Keratinocyte (primary cell): Measurements from ENCODE around the gene ASB15. TPM values are rescaled to one million over a fixed set of nuclear protein-coding genes. Genes with fewer than 3 reads are reported as not detected.

Source experiments
- DNase-seq: peaks from one replicate; pipeline ENCODE4 v3.0.0-alpha.2; 2011; ENCODE audit warnings: low read depth, missing footprints, low spot score
- FAIRE-seq: peaks from 2 replicates; lab custom pipeline; 2011; peaks lifted over from hg19 to GRCh38; lab: Jason Lieb, UNC
- H2AFZ ChIP-seq: 2 replicates; pipeline ENCODE4 v1.6.0; 2012; ENCODE audit warnings: low read length, control low read depth, inconsistent platforms; ENCODE audit not compliant: control insufficient read depth
- H3K27ac ChIP-seq: 2 replicates; pipeline ENCODE4 v1.5.1; 2011; ENCODE audit warnings: low read length; ENCODE audit not compliant: control insufficient read depth, insufficient read depth
- H3K27me3 ChIP-seq: 3 replicates; pipeline ENCODE4 v1.6.0; 2011; ENCODE audit warnings: low read length; ENCODE audit not compliant: control insufficient read depth, insufficient read depth; ENCODE audit errors: extremely low read depth
- H3K36me3 ChIP-seq, 2 experiments: 2 replicates in 1 of 2; 3 replicates in 1 of 2; pipeline ENCODE4 v1.5.1; 2011; ENCODE audit warnings: low read length in 2 of 2, mild to moderate bottlenecking in 1 of 2; ENCODE audit not compliant: control insufficient read depth in 2 of 2, insufficient read depth in 2 of 2; ENCODE audit errors: extremely low read depth in 1 of 2
- H3K4me1 ChIP-seq: 3 replicates; pipeline ENCODE4 v1.5.1; 2011; ENCODE audit warnings: low read length; ENCODE audit not compliant: control insufficient read depth, insufficient read depth; ENCODE audit errors: extremely low read depth
- H3K4me2 ChIP-seq: 3 replicates; pipeline ENCODE4 v1.6.0; 2011; ENCODE audit warnings: low read depth, low read length; ENCODE audit not compliant: control insufficient read depth, insufficient read depth; ENCODE audit errors: extremely low read depth
- H3K4me3 ChIP-seq, 3 experiments: fragments of 200-600 bp in 1 of 3; sonication (generic) in 1 of 3; 2 replicates in 2 of 3; 3 replicates in 1 of 3; pipeline ENCODE4 v1.5.1; 2011 to 2016; ENCODE audit warnings: low read length in 3 of 3, mild to moderate bottlenecking in 3 of 3, control low read depth in 2 of 3, inconsistent platforms in 1 of 3, low read depth in 1 of 3, mixed read lengths in 1 of 3, mixed run types in 1 of 3, moderate library complexity in 1 of 3; ENCODE audit not compliant: control insufficient read depth in 2 of 3, insufficient read depth in 2 of 3; ENCODE audit errors: extremely low read depth in 1 of 3
- H3K79me2 ChIP-seq: 2 replicates; pipeline ENCODE4 v1.6.0; 2012; ENCODE audit warnings: low read length; ENCODE audit not compliant: control insufficient read depth, insufficient read depth
- H3K9ac ChIP-seq: 3 replicates; pipeline ENCODE4 v1.6.0; 2011; ENCODE audit warnings: low read length; ENCODE audit not compliant: control insufficient read depth, insufficient read depth; ENCODE audit errors: extremely low read depth
- H3K9me1 ChIP-seq: 3 replicates; pipeline ENCODE4 v1.6.0; 2011; ENCODE audit warnings: low read length; ENCODE audit not compliant: control insufficient read depth, insufficient read depth; ENCODE audit errors: extremely low read depth
- H3K9me3 ChIP-seq: 2 replicates; pipeline ENCODE4 v1.5.1; 2012; ENCODE audit warnings: low read depth, low read length; ENCODE audit not compliant: control insufficient read depth
- H4K20me1 ChIP-seq: 3 replicates; pipeline ENCODE4 v1.6.0; 2011; ENCODE audit warnings: low read length; ENCODE audit not compliant: control insufficient read depth, insufficient read depth; ENCODE audit errors: extremely low read depth
- EZH2 ChIP-seq: IDR thresholded peaks from one replicate; pipeline ENCODE4 v1.6.1; 2012; ENCODE audit warnings: inconsistent platforms, mild to moderate bottlenecking, low read length, moderate library complexity
- dilution Hi-C: fragments of 300-500 bp; cut with MboI; formaldehyde crosslinking; loops from one replicate; pipeline ENCODE4 v1.7.0; 2020; ENCODE audit warnings: low sequenced_read_pairs; ENCODE audit not compliant: extremely low pct_ligation_motif_present
- polyA plus RNA-seq, 5 experiments: library from polyadenylated mRNA; depleted of rRNA in 3 of 5; stranded (reverse) in 3 of 5; stranded (forward) in 1 of 5; unstranded in 1 of 5; fragments of >200 nt; gene quantifications; 1 replicate in 1 of 5; 2 replicates in 3 of 5; 3 replicates in 1 of 5; pipeline versions ENCODE4 v1.2.1 to v1.2.3, GENCODE V29; 2011 to 2012; ENCODE audit warnings: missing spikeins in 2 of 5, low read depth in 1 of 5, low replicate concordance in 1 of 5
- TF ChIP-seq, protein P1 (sequence below), 3 experiments: IDR thresholded peaks in 1 of 3; conservative IDR thresholded peaks in 1 of 3; optimal IDR thresholded peaks in 1 of 3; 2 replicates in 2 of 3; 3 replicates in 1 of 3; pipeline versions ENCODE3 to v1.5.1; 2011; ENCODE audit warnings: low read length in 3 of 3, mild to moderate bottlenecking in 3 of 3, moderate library complexity in 2 of 3, control low read depth in 1 of 3, inconsistent platforms in 1 of 3; ENCODE audit not compliant: insufficient read depth in 2 of 3; ENCODE audit errors: extremely low read depth in 1 of 3

ASB15 gene
- polyA plus RNA-seq, 1 donor (not counting 4 experiments of a cell fraction or from before 2014, with no cell fraction given): not detected

DNA sequence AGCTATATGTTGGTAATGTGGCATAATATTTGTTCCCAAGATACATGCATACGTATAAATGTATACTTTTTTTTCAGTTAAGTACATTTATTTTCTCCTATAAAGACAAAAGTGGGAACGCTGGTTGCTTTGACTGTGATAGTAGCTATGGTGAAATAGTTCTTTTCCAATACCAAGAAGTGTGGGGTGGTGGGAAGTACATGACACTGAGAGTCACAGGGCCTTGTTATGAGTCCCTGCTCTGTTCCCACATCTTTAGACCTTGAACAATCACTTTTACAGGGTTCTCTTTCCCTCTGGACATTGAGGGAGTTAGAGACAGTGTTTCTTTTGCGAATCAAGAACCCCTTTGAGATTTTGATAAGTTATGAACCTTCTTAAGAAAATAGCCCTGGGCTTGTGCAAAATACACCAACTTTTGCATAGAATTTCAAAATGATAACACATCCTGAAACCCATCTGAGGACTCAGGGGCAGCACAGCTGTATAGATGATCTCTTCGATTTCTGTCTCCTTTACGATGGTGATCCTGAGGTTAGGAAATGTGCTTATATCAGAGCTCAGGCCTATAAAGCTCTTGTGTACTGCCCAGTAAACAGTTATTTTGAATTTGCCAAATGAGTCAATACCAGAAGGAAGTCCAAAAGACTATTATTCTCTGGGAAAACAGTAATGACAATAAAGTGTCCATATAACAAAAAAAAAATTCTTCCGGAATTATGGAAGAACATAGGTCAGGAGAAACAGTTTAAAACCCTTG is 55.1 kb downstream of the ASB15 start:
- Histone ChIP-seq H3K4me3 (no peak overlapping the region), H3K4me2 (no peak overlapping the region), H3K9ac (no peak overlapping the region), H3K27ac (no peak overlapping the region), H3K4me1 (no peaks in the 10 kb centered on the region), H4K20me1 (no peaks in the 10 kb centered on the region), H3K9me3 (no peaks in the 10 kb centered on the region), H3K9me1 (no peaks in the 10 kb centered on the region), H3K27me3 (no peaks in the 10 kb centered on the region), H3K79me2 (no peaks in the 10 kb centered on the region), H3K36me3 (no peaks in the 10 kb centered on the region), H2AFZ (no peak overlapping the region)
- dilution Hi-C loops: no loop called here
- FAIRE-seq (no peak), DNase-seq (no peak)
- TF ChIP-seq, protein P1, sequence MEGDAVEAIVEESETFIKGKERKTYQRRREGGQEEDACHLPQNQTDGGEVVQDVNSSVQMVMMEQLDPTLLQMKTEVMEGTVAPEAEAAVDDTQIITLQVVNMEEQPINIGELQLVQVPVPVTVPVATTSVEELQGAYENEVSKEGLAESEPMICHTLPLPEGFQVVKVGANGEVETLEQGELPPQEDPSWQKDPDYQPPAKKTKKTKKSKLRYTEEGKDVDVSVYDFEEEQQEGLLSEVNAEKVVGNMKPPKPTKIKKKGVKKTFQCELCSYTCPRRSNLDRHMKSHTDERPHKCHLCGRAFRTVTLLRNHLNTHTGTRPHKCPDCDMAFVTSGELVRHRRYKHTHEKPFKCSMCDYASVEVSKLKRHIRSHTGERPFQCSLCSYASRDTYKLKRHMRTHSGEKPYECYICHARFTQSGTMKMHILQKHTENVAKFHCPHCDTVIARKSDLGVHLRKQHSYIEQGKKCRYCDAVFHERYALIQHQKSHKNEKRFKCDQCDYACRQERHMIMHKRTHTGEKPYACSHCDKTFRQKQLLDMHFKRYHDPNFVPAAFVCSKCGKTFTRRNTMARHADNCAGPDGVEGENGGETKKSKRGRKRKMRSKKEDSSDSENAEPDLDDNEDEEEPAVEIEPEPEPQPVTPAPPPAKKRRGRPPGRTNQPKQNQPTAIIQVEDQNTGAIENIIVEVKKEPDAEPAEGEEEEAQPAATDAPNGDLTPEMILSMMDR (optimal IDR thresholded peaks at IDR 0.05 in 1 of 3, IDR thresholded peaks at IDR 0.05 in 1 of 3, conservative IDR thresholded peaks at IDR 0.05 in 1 of 3; ENCODE audit: extremely low read depth in 1 of 3, insufficient read depth in 2 of 3, low read length in 3 of 3): no peak
- no peak for TF ChIP-seq EZH2

DNA sequence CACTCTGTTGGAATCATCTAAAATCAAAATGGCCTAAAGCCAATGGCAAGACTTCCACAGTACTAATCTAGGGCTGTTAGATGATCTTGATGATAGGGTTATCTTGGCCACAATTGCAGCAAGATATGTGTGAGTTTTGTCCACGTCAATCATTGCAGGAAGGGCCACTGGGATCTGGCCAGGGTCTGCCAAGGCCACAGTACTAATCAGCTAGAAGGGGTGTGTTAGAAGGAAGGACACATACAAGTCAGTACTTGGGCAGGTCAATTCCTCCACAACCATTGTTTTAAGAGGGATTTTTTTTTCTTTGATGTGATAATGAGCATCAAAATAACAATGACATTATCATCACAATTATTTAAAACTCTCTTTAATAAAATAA is 55.7 kb downstream of the ASB15 start:
- no peak overlapping the region for H2AFZ ChIP-seq
- H3K4me3 ChIP-seq: no peak overlapping the region
- no peaks in the 10 kb centered on the region for H3K9me3 ChIP-seq
- H3K4me2 ChIP-seq: no peak overlapping the region
- no peaks in the 10 kb centered on the region for H3K36me3 ChIP-seq
- H3K4me1 ChIP-seq: no peaks in the 10 kb centered on the region
- no peak overlapping the region for H3K27ac ChIP-seq
- no peaks in the 10 kb centered on the region for H3K27me3 ChIP-seq
- no peaks in the 10 kb centered on the region for H4K20me1 ChIP-seq
- no peaks in the 10 kb centered on the region for H3K9me1 ChIP-seq
- dilution Hi-C loops: no loop called here
- H3K9ac ChIP-seq: no peak overlapping the region
- no peak for FAIRE-seq
- DNase-seq: no peak
- no peaks in the 10 kb centered on the region for H3K79me2 ChIP-seq
- TF ChIP-seq EZH2: no peak
- TF ChIP-seq, protein P1 (optimal IDR thresholded peaks at IDR 0.05 in 1 of 3, IDR thresholded peaks at IDR 0.05 in 1 of 3, conservative IDR thresholded peaks at IDR 0.05 in 1 of 3; ENCODE audit: extremely low read depth in 1 of 3, insufficient read depth in 2 of 3, low read length in 3 of 3): no peak
